Osteocyte (in vitro differentiated cells): ENCODE data around the gene IL10RB. TPM values are rescaled to one million over a fixed set of nuclear protein-coding genes. Genes with fewer than 3 reads are reported as not detected.
"Not testable (repeated sequence)": the region's sequence is repeated elsewhere in the genome, so short reads cannot be mapped to it uniquely, and the experiment has no call there.

ENCODE experiments used
- DNase-seq: peaks from one replicate; pipeline ENCODE4 v3.0.0; 2021; ENCODE audit warnings: mixed read lengths; ENCODE audit not compliant: unreplicated experiment; ENCODE audit errors: extremely low spot score
- H3K27ac Mint-ChIP-seq: one replicate; pipeline ENCODE4 v1.8.0; 2021; ENCODE audit warnings: mild to moderate bottlenecking, mixed read lengths; ENCODE audit not compliant: unreplicated experiment
- H3K27me3 Mint-ChIP-seq: one replicate; pipeline ENCODE4 v1.8.0; 2021; ENCODE audit warnings: mixed read lengths; ENCODE audit not compliant: unreplicated experiment
- H3K36me3 Mint-ChIP-seq: one replicate; pipeline ENCODE4 v1.8.0; 2021; ENCODE audit warnings: mixed read lengths; ENCODE audit not compliant: unreplicated experiment
- H3K4me1 Mint-ChIP-seq: one replicate; pipeline ENCODE4 v1.8.0; 2021; ENCODE audit warnings: mixed read lengths; ENCODE audit not compliant: unreplicated experiment
- H3K4me3 Mint-ChIP-seq: one replicate; pipeline ENCODE4 v1.8.0; 2021; ENCODE audit warnings: mild to moderate bottlenecking, moderate library complexity, mixed read lengths; ENCODE audit not compliant: unreplicated experiment
- H3K9me3 Mint-ChIP-seq: one replicate; pipeline ENCODE4 v1.8.0; 2021; ENCODE audit warnings: mixed read lengths; ENCODE audit not compliant: unreplicated experiment
- long read RNA-seq: library from polyadenylated mRNA; unstranded; transcript quantifications from one replicate; pipeline ENCODE4 v2.0.0, GENCODE V29; 2021
- total RNA-seq: library from RNA; stranded (reverse); gene quantifications from 2 replicates; pipeline ENCODE4 v1.2.1, GENCODE V29; 2021
- TF ChIP-seq, protein P1 (sequence below): fragments of 200-600 bp; sonication (generic); IDR thresholded peaks from 2 replicates; pipeline ENCODE4 v1.5.0; 2021; ENCODE audit warnings: antibody characterized with exemption, mild to moderate bottlenecking, moderate library complexity

Gene IL10RB
- total RNA-seq = 21.1 and 21.7 TPM in 2 replicates
- long read RNA-seq, transcript IL10RB-202 (6 exons, 786 nt) = minor isoform, 10 of 225 reads
- long read RNA-seq, transcript IL10RB-201 (7 exons, 1,963 nt) = major isoform, 198 of 225 reads
- long read RNA-seq, transcript IL10RB-204 (6 exons, 1,991 nt) = minor isoform, 5 of 225 reads
- long read RNA-seq, partial matches to known transcripts = 3 of 225 reads
- long read RNA-seq, other reads (novel, unspliced or antisense) = 9 of 225 reads

DNA sequence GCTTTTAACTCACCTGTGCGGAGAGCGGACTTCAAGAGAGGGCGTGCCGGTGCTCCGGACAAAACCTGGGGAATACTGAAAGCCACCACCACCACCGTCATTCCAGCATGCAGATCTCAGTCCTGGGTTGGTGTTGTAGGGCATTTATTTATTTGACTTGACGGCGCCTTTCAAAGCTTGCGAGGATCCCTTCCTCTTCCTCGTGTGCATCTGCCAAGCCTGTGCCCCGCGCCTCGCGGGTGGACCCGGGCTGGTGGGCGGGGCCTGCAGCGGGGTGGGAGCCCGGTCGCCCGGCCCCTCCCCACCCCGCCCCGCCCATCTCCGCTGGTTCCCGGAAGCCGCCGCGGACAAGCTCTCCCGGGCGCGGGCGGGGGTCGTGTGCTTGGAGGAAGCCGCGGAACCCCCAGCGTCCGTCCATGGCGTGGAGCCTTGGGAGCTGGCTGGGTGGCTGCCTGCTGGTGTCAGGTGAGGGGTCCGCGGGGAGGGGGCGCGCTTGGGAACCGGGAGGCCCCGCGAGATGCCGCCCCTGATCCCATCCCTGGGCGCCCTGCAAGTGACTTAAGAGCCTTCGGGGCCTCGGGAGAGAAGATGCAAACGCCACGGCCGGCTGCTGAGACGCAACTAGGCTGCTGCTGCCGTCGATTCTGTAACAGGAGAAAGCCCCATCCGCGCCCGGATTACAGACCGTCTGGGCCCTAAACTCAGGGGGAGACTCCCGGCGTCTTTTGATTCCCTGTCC, at the start of gene IL10RB:
IL10RB (plus strand) TSS at position 318 of the 739 bp plus-strand sequence; CDS start at position 417, 99 bp downstream.
- TF ChIP-seq, protein P1, sequence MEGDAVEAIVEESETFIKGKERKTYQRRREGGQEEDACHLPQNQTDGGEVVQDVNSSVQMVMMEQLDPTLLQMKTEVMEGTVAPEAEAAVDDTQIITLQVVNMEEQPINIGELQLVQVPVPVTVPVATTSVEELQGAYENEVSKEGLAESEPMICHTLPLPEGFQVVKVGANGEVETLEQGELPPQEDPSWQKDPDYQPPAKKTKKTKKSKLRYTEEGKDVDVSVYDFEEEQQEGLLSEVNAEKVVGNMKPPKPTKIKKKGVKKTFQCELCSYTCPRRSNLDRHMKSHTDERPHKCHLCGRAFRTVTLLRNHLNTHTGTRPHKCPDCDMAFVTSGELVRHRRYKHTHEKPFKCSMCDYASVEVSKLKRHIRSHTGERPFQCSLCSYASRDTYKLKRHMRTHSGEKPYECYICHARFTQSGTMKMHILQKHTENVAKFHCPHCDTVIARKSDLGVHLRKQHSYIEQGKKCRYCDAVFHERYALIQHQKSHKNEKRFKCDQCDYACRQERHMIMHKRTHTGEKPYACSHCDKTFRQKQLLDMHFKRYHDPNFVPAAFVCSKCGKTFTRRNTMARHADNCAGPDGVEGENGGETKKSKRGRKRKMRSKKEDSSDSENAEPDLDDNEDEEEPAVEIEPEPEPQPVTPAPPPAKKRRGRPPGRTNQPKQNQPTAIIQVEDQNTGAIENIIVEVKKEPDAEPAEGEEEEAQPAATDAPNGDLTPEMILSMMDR = no peak
- peaks cover 25% of the 10 kb centered on the region for H3K4me1 Mint-ChIP-seq
- H3K4me3 Mint-ChIP-seq = peak within 1 kb of the TSS; percentile 89
- no peaks in the 10 kb centered on the region for H3K9me3 Mint-ChIP-seq
- DNase-seq = peak; percentile 87
- H3K36me3 Mint-ChIP-seq = peaks cover 18% of the 10 kb centered on the region
- no peaks in the 10 kb centered on the region for H3K27me3 Mint-ChIP-seq
- H3K27ac Mint-ChIP-seq = peak within 1 kb of the TSS; percentile 86

- H3K27ac Mint-ChIP-seq = no peak overlapping the region
- H3K27me3 Mint-ChIP-seq = peaks cover 19% of the 10 kb centered on the region
- H3K9me3 Mint-ChIP-seq = peaks cover 12% of the 10 kb centered on the region
- TF ChIP-seq, protein P1 = no peak
- H3K4me1 Mint-ChIP-seq = peaks cover 2% of the 10 kb centered on the region
- DNase-seq = no peak
- H3K4me3 Mint-ChIP-seq = no peak overlapping the region
- no peaks in the 10 kb centered on the region for H3K36me3 Mint-ChIP-seq
These were observed 49.0 kb upstream of the IL10RB start for GRCh38 chr21:33217138-33217520.

- no peak for DNase-seq
- no peak overlapping the region for H3K27ac Mint-ChIP-seq
- H3K4me1 Mint-ChIP-seq = no peaks in the 10 kb centered on the region
- peaks cover 2% of the 10 kb centered on the region for H3K36me3 Mint-ChIP-seq
- TF ChIP-seq, protein P1 = no peak
- no peak overlapping the region for H3K4me3 Mint-ChIP-seq
- peaks cover 13% of the 10 kb centered on the region for H3K27me3 Mint-ChIP-seq
- peaks cover 17% of the 10 kb centered on the region for H3K9me3 Mint-ChIP-seq
These were observed 46.9 kb upstream of the IL10RB start for GRCh38 chr21:33219300-33219699.

- H3K9me3 Mint-ChIP-seq = peaks cover 17% of the 10 kb centered on the region
- no peak for DNase-seq
- H3K4me1 Mint-ChIP-seq = no peaks in the 10 kb centered on the region
- H3K27ac Mint-ChIP-seq = no peak overlapping the region
- peaks cover 2% of the 10 kb centered on the region for H3K36me3 Mint-ChIP-seq
- H3K4me3 Mint-ChIP-seq = no peak overlapping the region
- peaks cover 13% of the 10 kb centered on the region for H3K27me3 Mint-ChIP-seq
- TF ChIP-seq, protein P1 = no peak
These were observed 46.2 kb upstream of the IL10RB start for GRCh38 chr21:33219954-33220353.

DNA sequence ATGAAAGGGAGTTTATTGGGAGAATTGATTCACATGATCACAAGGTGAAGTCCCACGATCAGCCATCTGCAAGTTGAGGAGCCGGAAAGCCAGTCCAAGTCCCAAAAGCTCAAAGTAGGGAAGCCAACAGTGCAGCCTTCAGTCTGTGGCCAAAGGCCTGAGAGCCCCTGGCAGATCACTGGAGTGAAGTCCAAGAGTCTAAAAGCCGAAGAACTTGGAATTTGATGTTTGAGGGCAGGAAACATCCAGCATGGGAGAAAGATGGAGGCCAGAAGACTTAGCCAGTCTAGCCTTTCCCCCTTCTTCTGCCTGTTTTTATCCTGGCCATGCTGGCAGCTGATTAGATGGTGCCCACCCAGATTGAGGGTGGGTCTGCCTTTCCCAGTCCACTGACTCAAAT, 40.8 kb upstream of the IL10RB start:
- not testable (repeated sequence) for H3K4me3 Mint-ChIP-seq, H3K36me3 Mint-ChIP-seq, H3K27ac Mint-ChIP-seq, H3K27me3 Mint-ChIP-seq, DNase-seq
- Mint-ChIP-seq H3K9me3 (peaks cover 16% of the 10 kb centered on the region), H3K4me1 (peaks cover 22% of the 10 kb centered on the region)
